Sciatic nerve (tissue), 2 donors: Measurements from ENCODE around the gene FGFRL1. TPM values are rescaled to one million over a fixed set of nuclear protein-coding genes. Genes with fewer than 3 reads are reported as not detected.
"Not testable (repeated sequence)": the region's sequence is repeated elsewhere in the genome, so short reads cannot be mapped to it uniquely, and the experiment has no call there.

Experiments used
- ATAC-seq: fragments of 200-7000 bp; cut with Tn5 transposase; one replicate; pipeline ENCODE4 v1.9.1; 2020; ENCODE audit warnings: mild to moderate bottlenecking, moderate library complexity
- DNase-seq: peaks from one replicate; pipeline ENCODE4 v3.0.0-alpha.2; 2020; ENCODE audit warnings: low spot score
- intact Hi-C: fragments of 100-400 bp; cut with DNase I; formaldehyde crosslinking; loops from one replicate; pipeline ENCODE4 v1.14.2; 2022
- total RNA-seq: library from RNA; stranded (reverse); fragmentation: NEBNext Ultra II Directional; extraction: Animal tissue kit (Norgen Biotek cat#: 25700); gene quantifications from one replicate; pipeline ENCODE4 v1.2.1, GENCODE V29; 2021
- donor health status: DM: no; HTN: no; CAD: no.
- donor health status: DM: no; HTN: no; CAD: no.

The FGFRL1 gene
- total RNA-seq, 1 donor from 2014 or later: 16.6 TPM

- ATAC-seq: no peak
- intact Hi-C loops: no loop called here
- no peak for DNase-seq
Observed at GRCh38 chr4:989722-990471, 21.5 kb upstream of the FGFRL1 start.

- intact Hi-C loops: no loop called here
- no peak for ATAC-seq
- no peak for DNase-seq
Observed at GRCh38 chr4:990746-991367, 20.6 kb upstream of the FGFRL1 start.

GRCh38 chr4:991451-992296 lies 19.8 kb upstream of the FGFRL1 start:
- intact Hi-C loops: no loop called here
- no peak for ATAC-seq
- no peak for DNase-seq

GRCh38 chr4:992297-993110 lies 18.9 kb upstream of the FGFRL1 start:
- DNase-seq: no peak
- intact Hi-C loops: no loop called here
- ATAC-seq: peak; percentile 27

- ATAC-seq (no peak), DNase-seq (no peak)
- intact Hi-C loops: no loop called here
Observed at GRCh38 chr4:993111-994029, 18.1 kb upstream of the FGFRL1 start, which contains the start of gene SLC26A1. SLC26A1 (minus strand) TSS chr4:993404; CDS start chr4:991703, 1,701 bp downstream.

GRCh38 chr4:995311-996026 lies 16.0 kb upstream of the FGFRL1 start:
- DNase-seq (no peak), ATAC-seq (peak; percentile 7)
- intact Hi-C loops: no loop called here

GRCh38 chr4:996030-996996 lies 15.1 kb upstream of the FGFRL1 start:
- no peak for DNase-seq
- intact Hi-C loops: no loop called here

GRCh38 chr4:996997-997374 lies 14.4 kb upstream of the FGFRL1 start:
- DNase-seq (no peak), ATAC-seq (no peak)
- intact Hi-C loops: no loop called here

More at GRCh38 chr4:996030-996996, 15.1 kb upstream of the FGFRL1 start:
- ATAC-seq: no peak

GRCh38 chr4:997375-998071 lies 13.9 kb upstream of the FGFRL1 start:
- ATAC-seq (no peak), DNase-seq (no peak)
- intact Hi-C loops: no loop called here

GRCh38 chr4:998096-998691 lies 13.2 kb upstream of the FGFRL1 start:
- DNase-seq: no peak
- ATAC-seq: no peak
- intact Hi-C loops: no loop called here

- ATAC-seq, intact Hi-C loops, DNase-seq: not testable (repeated sequence)
Observed at GRCh38 chr4:999240-999863, 12.1 kb upstream of the FGFRL1 start.

GRCh38 chr4:999882-1000425 lies 11.5 kb upstream of the FGFRL1 start:
- intact Hi-C loops: no loop called here
- DNase-seq (no peak), ATAC-seq (no peak)

GRCh38 chr4:1000686-1001260 lies 10.7 kb upstream of the FGFRL1 start:
- ATAC-seq: no peak
- intact Hi-C loops: no loop called here
- DNase-seq: no peak

GRCh38 chr4:1001561-1002130 lies 9.8 kb upstream of the FGFRL1 start:
- ATAC-seq (no peak), DNase-seq (no peak)
- intact Hi-C loops: no loop called here
